H1 (cell line): ENCODE results near the gene C1QA. TPM values are rescaled to one million over a fixed set of nuclear protein-coding genes. Genes with fewer than 3 reads are reported as not detected.

ENCODE experiments used
- BRCA1 ChIP-seq: IDR thresholded peaks from 2 replicates; pipeline ENCODE4 v1.6.1; 2012; ENCODE audit warnings: low read depth, low read length, improper control_type of control experiment
- CHD1 ChIP-seq: IDR thresholded peaks from 2 replicates; pipeline ENCODE4 v1.6.1; 2012; ENCODE audit warnings: low read depth, low read length, improper control_type of control experiment
- PHF8 ChIP-seq: fragments of 200-600 bp; sonication (generic); conservative IDR thresholded peaks from 2 replicates; pipeline ENCODE4 v1.7.1; 2012; ENCODE audit warnings: low read depth, mild to moderate bottlenecking, inconsistent platforms, low read length, moderate library complexity
- TAF7 ChIP-seq: optimal IDR thresholded peaks from 2 replicates; pipeline ENCODE3; 2011; ENCODE audit warnings: low read depth, mild to moderate bottlenecking, inconsistent platforms, low read length, moderate library complexity, borderline replicate concordance
- polyA plus RNA-seq, 7 experiments: library from polyadenylated mRNA; depleted of rRNA in 3 of 7; stranded (reverse) in 5 of 7; unstranded in 2 of 7; fragments of >200 nt in 5 of 7; fragments of 200-250 nt in 2 of 7; gene quantifications; 1 replicate in 5 of 7; 2 replicates in 1 of 7; 4 replicates in 1 of 7; pipeline versions ENCODE4 v1.2.1 to v1.2.3, GENCODE V29; 2011 to 2013; ENCODE audit warnings: missing spikeins in 2 of 7, mixed read lengths in 2 of 7
- total RNA-seq: library from RNA; stranded (reverse); fragmentation: NEBNext Ultra II Directional; extraction: Animal tissue kit (Norgen Biotek cat#: 25700); gene quantifications from 2 replicates; pipeline ENCODE4 v1.2.1, GENCODE V29; 2021
- TF ChIP-seq, protein P1 (sequence below): fragments of 300-600 bp; sonication (generic); IDR thresholded peaks from 2 replicates; pipeline ENCODE4 v1.7.1; 2012; ENCODE audit warnings: low read length, moderate library complexity, mild to moderate bottlenecking, inconsistent platforms; ENCODE audit not compliant: insufficient replicate concordance
- TF ChIP-seq, protein P2 (sequence below), 3 experiments: IDR thresholded peaks; 1 replicate in 2 of 3; 2 replicates in 1 of 3; pipeline versions ENCODE4 v1.5.1 to v1.6.1; 2011; ENCODE audit warnings: low read length in 3 of 3, mild to moderate bottlenecking in 3 of 3, inconsistent platforms in 2 of 3, low read depth in 1 of 3, moderate library complexity in 1 of 3; ENCODE audit not compliant: insufficient read depth in 1 of 3; ENCODE audit errors: control extremely low read depth in 1 of 3

The C1QA gene
- total and polyA plus RNA-seq, 2 of the 8 experiments (the other 6 are each of a cell fraction or from before 2014, with no cell fraction given): not detected

DNA sequence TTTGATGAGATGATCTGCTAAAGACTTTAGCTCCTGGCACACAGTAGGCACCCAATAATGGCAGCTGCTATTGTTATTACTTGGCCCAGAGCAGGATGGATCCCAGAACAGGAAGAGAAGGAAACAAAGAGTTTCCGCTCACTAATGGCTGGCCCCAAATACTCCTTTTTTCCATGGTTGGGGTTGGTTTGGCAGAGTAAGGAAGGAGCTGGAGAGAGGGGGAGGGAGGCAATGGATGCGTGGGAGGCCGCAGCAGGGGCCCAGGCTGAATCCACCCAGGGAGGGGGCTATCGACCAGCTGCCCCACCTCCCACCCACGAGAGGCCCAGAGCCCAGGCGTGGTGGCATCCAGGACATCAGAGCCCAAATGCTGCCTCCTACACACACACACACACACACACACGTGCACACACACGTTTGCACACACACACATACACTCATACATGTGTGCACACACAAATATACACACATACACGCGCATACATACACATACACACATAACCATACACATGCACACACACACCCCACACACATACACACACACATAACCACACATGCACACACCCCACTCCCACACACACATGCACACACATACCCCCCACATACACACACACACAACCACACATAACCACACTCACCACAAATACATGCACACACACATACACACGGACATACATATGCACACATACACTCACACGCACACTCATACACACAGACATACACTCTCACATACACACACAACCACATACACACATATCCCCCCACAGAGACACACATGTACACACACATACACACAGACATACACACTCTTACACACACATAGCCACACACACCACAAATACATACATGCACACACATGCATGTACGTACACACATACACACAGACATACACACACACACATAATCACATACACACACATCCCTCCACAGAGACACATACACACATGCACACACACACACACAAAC is 41.8 kb downstream of the C1QA start (continued):
- TF ChIP-seq, protein P1, sequence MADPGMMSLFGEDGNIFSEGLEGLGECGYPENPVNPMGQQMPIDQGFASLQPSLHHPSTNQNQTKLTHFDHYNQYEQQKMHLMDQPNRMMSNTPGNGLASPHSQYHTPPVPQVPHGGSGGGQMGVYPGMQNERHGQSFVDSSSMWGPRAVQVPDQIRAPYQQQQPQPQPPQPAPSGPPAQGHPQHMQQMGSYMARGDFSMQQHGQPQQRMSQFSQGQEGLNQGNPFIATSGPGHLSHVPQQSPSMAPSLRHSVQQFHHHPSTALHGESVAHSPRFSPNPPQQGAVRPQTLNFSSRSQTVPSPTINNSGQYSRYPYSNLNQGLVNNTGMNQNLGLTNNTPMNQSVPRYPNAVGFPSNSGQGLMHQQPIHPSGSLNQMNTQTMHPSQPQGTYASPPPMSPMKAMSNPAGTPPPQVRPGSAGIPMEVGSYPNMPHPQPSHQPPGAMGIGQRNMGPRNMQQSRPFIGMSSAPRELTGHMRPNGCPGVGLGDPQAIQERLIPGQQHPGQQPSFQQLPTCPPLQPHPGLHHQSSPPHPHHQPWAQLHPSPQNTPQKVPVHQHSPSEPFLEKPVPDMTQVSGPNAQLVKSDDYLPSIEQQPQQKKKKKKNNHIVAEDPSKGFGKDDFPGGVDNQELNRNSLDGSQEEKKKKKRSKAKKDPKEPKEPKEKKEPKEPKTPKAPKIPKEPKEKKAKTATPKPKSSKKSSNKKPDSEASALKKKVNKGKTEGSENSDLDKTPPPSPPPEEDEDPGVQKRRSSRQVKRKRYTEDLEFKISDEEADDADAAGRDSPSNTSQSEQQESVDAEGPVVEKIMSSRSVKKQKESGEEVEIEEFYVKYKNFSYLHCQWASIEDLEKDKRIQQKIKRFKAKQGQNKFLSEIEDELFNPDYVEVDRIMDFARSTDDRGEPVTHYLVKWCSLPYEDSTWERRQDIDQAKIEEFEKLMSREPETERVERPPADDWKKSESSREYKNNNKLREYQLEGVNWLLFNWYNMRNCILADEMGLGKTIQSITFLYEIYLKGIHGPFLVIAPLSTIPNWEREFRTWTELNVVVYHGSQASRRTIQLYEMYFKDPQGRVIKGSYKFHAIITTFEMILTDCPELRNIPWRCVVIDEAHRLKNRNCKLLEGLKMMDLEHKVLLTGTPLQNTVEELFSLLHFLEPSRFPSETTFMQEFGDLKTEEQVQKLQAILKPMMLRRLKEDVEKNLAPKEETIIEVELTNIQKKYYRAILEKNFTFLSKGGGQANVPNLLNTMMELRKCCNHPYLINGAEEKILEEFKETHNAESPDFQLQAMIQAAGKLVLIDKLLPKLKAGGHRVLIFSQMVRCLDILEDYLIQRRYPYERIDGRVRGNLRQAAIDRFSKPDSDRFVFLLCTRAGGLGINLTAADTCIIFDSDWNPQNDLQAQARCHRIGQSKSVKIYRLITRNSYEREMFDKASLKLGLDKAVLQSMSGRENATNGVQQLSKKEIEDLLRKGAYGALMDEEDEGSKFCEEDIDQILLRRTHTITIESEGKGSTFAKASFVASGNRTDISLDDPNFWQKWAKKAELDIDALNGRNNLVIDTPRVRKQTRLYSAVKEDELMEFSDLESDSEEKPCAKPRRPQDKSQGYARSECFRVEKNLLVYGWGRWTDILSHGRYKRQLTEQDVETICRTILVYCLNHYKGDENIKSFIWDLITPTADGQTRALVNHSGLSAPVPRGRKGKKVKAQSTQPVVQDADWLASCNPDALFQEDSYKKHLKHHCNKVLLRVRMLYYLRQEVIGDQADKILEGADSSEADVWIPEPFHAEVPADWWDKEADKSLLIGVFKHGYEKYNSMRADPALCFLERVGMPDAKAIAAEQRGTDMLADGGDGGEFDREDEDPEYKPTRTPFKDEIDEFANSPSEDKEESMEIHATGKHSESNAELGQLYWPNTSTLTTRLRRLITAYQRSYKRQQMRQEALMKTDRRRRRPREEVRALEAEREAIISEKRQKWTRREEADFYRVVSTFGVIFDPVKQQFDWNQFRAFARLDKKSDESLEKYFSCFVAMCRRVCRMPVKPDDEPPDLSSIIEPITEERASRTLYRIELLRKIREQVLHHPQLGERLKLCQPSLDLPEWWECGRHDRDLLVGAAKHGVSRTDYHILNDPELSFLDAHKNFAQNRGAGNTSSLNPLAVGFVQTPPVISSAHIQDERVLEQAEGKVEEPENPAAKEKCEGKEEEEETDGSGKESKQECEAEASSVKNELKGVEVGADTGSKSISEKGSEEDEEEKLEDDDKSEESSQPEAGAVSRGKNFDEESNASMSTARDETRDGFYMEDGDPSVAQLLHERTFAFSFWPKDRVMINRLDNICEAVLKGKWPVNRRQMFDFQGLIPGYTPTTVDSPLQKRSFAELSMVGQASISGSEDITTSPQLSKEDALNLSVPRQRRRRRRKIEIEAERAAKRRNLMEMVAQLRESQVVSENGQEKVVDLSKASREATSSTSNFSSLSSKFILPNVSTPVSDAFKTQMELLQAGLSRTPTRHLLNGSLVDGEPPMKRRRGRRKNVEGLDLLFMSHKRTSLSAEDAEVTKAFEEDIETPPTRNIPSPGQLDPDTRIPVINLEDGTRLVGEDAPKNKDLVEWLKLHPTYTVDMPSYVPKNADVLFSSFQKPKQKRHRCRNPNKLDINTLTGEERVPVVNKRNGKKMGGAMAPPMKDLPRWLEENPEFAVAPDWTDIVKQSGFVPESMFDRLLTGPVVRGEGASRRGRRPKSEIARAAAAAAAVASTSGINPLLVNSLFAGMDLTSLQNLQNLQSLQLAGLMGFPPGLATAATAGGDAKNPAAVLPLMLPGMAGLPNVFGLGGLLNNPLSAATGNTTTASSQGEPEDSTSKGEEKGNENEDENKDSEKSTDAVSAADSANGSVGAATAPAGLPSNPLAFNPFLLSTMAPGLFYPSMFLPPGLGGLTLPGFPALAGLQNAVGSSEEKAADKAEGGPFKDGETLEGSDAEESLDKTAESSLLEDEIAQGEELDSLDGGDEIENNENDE: no peak
- no peak for TF ChIP-seq CHD1
- TF ChIP-seq TAF7: no peak
- no peak for TF ChIP-seq BRCA1
- no peak for TF ChIP-seq PHF8
- TF ChIP-seq, protein P2, sequence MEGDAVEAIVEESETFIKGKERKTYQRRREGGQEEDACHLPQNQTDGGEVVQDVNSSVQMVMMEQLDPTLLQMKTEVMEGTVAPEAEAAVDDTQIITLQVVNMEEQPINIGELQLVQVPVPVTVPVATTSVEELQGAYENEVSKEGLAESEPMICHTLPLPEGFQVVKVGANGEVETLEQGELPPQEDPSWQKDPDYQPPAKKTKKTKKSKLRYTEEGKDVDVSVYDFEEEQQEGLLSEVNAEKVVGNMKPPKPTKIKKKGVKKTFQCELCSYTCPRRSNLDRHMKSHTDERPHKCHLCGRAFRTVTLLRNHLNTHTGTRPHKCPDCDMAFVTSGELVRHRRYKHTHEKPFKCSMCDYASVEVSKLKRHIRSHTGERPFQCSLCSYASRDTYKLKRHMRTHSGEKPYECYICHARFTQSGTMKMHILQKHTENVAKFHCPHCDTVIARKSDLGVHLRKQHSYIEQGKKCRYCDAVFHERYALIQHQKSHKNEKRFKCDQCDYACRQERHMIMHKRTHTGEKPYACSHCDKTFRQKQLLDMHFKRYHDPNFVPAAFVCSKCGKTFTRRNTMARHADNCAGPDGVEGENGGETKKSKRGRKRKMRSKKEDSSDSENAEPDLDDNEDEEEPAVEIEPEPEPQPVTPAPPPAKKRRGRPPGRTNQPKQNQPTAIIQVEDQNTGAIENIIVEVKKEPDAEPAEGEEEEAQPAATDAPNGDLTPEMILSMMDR (IDR thresholded peaks at IDR 0.05; ENCODE audit: control extremely low read depth in 1 of 3, insufficient read depth in 1 of 3, low read depth in 1 of 3, low read length in 3 of 3): no peak
